ENCODE results near the gene DHX30.
"Not testable (repeated sequence)": the region's sequence is repeated elsewhere in the genome, so short reads cannot be mapped to it uniquely, and the experiment has no call there.

The DHX30 gene, protein sequence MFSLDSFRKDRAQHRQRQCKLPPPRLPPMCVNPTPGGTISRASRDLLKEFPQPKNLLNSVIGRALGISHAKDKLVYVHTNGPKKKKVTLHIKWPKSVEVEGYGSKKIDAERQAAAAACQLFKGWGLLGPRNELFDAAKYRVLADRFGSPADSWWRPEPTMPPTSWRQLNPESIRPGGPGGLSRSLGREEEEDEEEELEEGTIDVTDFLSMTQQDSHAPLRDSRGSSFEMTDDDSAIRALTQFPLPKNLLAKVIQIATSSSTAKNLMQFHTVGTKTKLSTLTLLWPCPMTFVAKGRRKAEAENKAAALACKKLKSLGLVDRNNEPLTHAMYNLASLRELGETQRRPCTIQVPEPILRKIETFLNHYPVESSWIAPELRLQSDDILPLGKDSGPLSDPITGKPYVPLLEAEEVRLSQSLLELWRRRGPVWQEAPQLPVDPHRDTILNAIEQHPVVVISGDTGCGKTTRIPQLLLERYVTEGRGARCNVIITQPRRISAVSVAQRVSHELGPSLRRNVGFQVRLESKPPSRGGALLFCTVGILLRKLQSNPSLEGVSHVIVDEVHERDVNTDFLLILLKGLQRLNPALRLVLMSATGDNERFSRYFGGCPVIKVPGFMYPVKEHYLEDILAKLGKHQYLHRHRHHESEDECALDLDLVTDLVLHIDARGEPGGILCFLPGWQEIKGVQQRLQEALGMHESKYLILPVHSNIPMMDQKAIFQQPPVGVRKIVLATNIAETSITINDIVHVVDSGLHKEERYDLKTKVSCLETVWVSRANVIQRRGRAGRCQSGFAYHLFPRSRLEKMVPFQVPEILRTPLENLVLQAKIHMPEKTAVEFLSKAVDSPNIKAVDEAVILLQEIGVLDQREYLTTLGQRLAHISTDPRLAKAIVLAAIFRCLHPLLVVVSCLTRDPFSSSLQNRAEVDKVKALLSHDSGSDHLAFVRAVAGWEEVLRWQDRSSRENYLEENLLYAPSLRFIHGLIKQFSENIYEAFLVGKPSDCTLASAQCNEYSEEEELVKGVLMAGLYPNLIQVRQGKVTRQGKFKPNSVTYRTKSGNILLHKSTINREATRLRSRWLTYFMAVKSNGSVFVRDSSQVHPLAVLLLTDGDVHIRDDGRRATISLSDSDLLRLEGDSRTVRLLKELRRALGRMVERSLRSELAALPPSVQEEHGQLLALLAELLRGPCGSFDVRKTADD

GRCh38 chr3:47802734-47803479 is at the start of gene DHX30:
DHX30 (plus strand) TSS chr3:47803138; CDS start chr3:47810684, 7,546 bp downstream.
- DNase-seq, result peak; percentile 76 to 81

- DNase-seq, result no peak
These were observed 44.5 kb upstream of the DHX30 start for GRCh38 chr3:47758261-47759025.

DNA sequence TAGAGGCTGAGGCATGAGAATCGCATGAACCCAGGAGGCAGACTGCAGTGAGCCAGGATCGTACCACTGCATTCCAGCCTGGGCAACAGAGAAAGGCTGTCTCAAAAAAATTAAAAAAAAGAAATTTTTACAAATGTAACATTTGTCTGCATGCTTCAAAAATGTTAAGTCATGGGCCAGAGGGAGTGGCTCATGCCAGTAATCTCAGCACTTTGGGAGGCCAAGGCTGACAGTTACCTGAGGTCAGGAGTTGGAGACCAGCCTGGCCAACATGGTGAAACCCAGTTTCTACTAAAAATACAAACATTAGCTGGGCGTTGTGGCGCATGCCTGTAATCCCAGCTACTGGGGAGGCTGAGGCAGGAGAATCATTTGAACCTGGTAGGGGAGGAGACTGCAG is 42.7 kb upstream of the DHX30 start:
- DNase-seq, result not testable (repeated sequence)

DNA sequence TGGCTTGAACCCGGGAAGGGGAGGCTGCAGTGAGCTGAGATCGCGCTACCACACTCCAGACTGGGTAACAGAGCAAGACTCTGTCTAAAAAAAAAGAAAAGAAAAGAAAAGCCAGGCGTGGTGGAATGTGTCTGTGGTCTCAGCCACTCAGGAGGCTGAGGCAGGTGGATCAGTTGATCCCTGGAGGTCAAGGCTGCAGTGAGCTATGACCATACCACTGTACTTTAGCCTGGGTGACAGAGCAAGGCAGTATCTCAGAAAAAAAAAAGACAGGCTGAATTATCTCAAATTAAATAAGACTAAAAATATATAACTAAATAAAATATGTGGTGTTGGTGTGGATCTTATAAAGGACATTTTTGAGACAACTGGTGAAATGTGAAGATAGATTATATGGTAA is 41.9 kb upstream of the DHX30 start:
- no peak for DNase-seq

GRCh38 chr3:47762233-47762632 is 40.7 kb upstream of the DHX30 start:
- DNase-seq, result no peak

- DNase-seq, result no peak
These were observed 36.8 kb upstream of the DHX30 start for GRCh38 chr3:47766186-47766585.

GRCh38 chr3:47772047-47772446 is 30.9 kb upstream of the DHX30 start:
- DNase-seq, result no peak

DNA sequence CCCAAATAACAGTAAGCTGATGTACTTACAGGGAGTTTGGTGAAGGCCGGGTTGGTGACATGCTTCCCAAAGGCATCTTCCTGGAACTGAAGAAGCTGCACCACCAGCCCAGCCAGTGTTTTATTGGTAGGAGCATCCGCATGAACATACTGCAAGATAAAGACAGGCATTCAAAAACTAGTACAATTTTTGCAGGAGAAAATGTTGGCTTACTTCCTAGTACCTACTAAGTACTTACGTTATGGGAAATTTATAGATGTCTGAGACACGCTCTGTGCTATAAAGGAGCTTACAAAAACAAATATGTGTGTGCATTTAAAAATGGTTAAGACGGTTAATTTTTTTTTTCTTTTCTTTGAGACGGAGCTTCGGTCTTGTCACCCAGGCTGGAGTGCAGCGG is 30.1 kb upstream of the DHX30 start:
- DNase-seq, result no peak

DNA sequence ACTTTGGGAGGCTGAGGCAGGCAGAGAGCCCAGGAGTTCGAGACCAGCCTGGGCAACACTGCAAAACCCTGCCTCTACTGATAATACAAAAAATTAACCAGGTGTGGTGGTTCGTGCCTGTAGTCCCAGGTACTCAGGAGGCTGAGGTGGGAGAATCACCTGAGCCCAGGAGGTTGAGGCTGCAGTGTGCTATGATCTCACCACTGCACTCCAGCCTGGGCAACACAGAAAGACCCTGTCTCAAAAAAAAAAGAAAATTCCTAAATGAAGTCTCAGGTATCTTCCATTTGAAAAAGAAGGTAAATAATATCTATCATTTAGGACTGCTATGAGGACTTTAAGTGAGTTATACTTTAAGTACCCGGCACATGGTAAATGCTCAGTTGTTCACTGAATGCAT is 24.2 kb upstream of the DHX30 start:
- DNase-seq, result no peak

- DNase-seq, result peak; percentile 42 to 64
These were observed 21.9 kb upstream of the DHX30 start for GRCh38 chr3:47780741-47781684.

GRCh38 chr3:47781685-47782445 is 21.1 kb upstream of the DHX30 start, which contains the start of gene SMARCC1:
SMARCC1 (minus strand) TSS chr3:47781893; CDS start chr3:47781797, 96 bp downstream.
- peak; percentile 96 for DNase-seq

GRCh38 chr3:47782446-47783308 is 20.3 kb upstream of the DHX30 start:
- no peak for DNase-seq

DNA sequence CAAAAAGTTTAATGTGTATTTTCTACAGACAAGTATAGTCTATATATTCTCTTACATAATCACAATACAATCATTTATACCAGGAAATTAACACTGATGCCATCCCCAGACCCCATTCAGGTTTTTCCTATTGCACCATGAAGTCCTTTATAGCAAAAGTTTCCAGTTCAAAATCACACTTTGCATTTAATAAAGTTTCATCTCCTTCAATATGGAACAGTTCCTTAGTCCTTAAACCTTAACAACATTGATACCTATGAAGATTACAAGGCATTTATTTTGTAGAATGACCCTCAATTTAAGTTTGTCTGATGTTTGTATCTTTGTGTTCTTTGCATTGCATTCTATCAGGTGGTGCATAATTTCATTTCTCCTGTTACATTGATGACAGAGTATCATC is 19.3 kb upstream of the DHX30 start:
- DNase-seq, result no peak

- DNase-seq, result no peak
These were observed 11.6 kb upstream of the DHX30 start for GRCh38 chr3:47791193-47791855.

GRCh38 chr3:47792699-47793098 is 10.2 kb upstream of the DHX30 start:
- no peak for DNase-seq

DNA sequence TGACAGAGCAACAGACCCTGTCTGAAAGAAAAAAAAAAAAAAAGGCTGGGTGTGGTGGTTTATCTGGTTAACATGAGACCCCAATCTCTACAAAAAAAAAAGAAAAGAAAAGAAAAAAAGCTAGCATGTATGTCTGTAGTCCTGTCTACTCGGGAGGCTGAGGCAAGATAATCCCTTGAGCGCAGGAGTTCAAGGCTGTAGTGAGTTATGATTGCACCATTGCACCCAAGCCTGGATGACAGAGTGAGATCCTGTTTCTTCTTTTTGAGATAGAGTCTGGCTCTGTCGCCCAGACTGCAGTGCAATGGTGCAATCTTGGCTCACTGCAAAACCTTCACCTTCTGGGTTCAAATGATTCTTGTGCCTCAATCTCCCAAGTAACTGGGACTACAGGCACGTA is 8.4 kb upstream of the DHX30 start:
- DNase-seq, result no peak

- no peak for DNase-seq
These were observed 3.2 kb upstream of the DHX30 start for GRCh38 chr3:47799733-47800132.

DNA sequence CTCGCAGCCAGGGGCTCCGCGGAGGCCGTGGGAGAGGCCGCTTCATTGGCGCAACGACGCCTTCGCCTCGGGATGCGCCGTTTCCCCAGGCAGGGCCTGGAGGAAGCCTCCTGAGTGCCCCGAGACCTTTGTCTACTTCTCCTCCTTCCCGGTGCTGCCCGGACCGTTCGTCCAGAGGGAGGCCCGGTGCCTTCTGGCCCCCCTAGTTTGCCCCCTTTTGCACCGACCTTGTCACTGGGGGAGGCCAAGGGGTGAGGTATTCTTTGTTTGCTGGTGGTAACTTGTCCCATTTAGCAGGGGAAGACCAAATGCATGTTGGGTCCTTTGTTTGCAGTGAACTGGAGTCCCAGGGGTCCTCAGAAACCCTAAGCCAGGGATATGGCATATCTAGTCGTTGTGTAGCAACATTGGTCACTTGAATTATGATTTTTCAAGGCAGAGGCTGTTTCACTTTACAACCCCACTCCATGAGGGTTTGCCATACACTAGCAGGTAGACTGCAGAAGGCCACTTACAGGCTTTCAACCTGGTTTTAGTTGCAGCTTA is 615 bp downstream of the DHX30 start:
- DNase-seq, result no peak

Measured in stimulated activated CD4-positive, alpha-beta T cell treated with anti-CD3 and anti-CD28 coated beads, Interleukin-2, amount 100 ng/mL, for 48 hours (primary cell).